Osteoblast (primary cell): ENCODE data around the gene CFAP58. TPM values are rescaled to one million over a fixed set of nuclear protein-coding genes. Genes with fewer than 3 reads are reported as not detected.

Source experiments
- DNase-seq: peaks from one replicate; pipeline ENCODE4 v3.0.0; 2011; ENCODE audit warnings: low spot score, mixed read lengths; ENCODE audit not compliant: insufficient read length; ENCODE audit errors: missing footprints
- H2AFZ ChIP-seq: 2 replicates; pipeline ENCODE4 v1.6.0; 2011; ENCODE audit warnings: mild to moderate bottlenecking, low read length
- H3K27ac ChIP-seq: 2 replicates; pipeline ENCODE4 v1.5.1; 2011; ENCODE audit warnings: mild to moderate bottlenecking, low read depth, low read length, moderate library complexity
- H3K27me3 ChIP-seq: 2 replicates; pipeline ENCODE4 v1.6.0; 2012; ENCODE audit warnings: mild to moderate bottlenecking, control low read depth, inconsistent platforms, low read length, moderate library complexity; ENCODE audit not compliant: insufficient read depth
- H3K36me3 ChIP-seq: 2 replicates; pipeline ENCODE4 v1.5.1; 2011; ENCODE audit warnings: mild to moderate bottlenecking, low read length, control low read depth, moderate library complexity; ENCODE audit not compliant: insufficient read depth
- H3K4me1 ChIP-seq: 2 replicates; pipeline ENCODE4 v1.5.1; 2011; ENCODE audit warnings: mild to moderate bottlenecking, low read length, control low read depth, moderate library complexity; ENCODE audit not compliant: insufficient read depth
- H3K4me2 ChIP-seq: 2 replicates; pipeline ENCODE4 v1.6.0; 2011; ENCODE audit warnings: mild to moderate bottlenecking, low read length; ENCODE audit not compliant: insufficient read depth
- H3K4me3 ChIP-seq: fragments of 200-600 bp; sonication (generic); 3 replicates; pipeline ENCODE4 v1.5.1; 2012; ENCODE audit warnings: mild to moderate bottlenecking, low read length, inconsistent platforms; ENCODE audit not compliant: insufficient read depth
- H3K79me2 ChIP-seq: 2 replicates; pipeline ENCODE4 v1.6.0; 2012; ENCODE audit warnings: mild to moderate bottlenecking, low read length, control low read depth, inconsistent platforms; ENCODE audit not compliant: insufficient read depth
- H3K9me3 ChIP-seq: 2 replicates; pipeline ENCODE4 v1.5.1; 2011; ENCODE audit warnings: low read depth, low read length, control low read depth
- H4K20me1 ChIP-seq: 2 replicates; pipeline ENCODE4 v1.6.0; 2012; ENCODE audit warnings: mild to moderate bottlenecking, low read length, control low read depth; ENCODE audit not compliant: insufficient read depth
- CTCF ChIP-seq: IDR thresholded peaks from 2 replicates; pipeline ENCODE4 v1.5.1; 2011; ENCODE audit warnings: mild to moderate bottlenecking, low read depth, low read length, moderate library complexity; ENCODE audit errors: extremely low read depth
- total RNA-seq: library from RNA; depleted of rRNA; stranded (reverse); fragments of >200 nt; gene quantifications from 2 replicates; pipeline ENCODE4 v1.2.3, GENCODE V29; 2012

The CFAP58 gene
- total RNA-seq, 1 donor, result 0.36 TPM

GRCh38 chr10:104403636-104404035 lies 50.0 kb downstream of the CFAP58 start:
- TF ChIP-seq CTCF, result no peak
- H3K4me3 ChIP-seq, result no peak overlapping the region
- H3K9me3 ChIP-seq, result no peaks in the 10 kb centered on the region
- H4K20me1 ChIP-seq, result no peaks in the 10 kb centered on the region
- no peaks in the 10 kb centered on the region for H3K79me2 ChIP-seq
- H3K27me3 ChIP-seq, result no peaks in the 10 kb centered on the region
- no peak for DNase-seq
- no peaks in the 10 kb centered on the region for H3K4me1 ChIP-seq
- H2AFZ ChIP-seq, result no peak overlapping the region
- H3K36me3 ChIP-seq, result no peaks in the 10 kb centered on the region
- H3K27ac ChIP-seq, result no peak overlapping the region
- H3K4me2 ChIP-seq, result no peak overlapping the region

GRCh38 chr10:104406715-104407650 lies 53.4 kb downstream of the CFAP58 start:
- H2AFZ ChIP-seq, result no peak overlapping the region
- H4K20me1 ChIP-seq, result no peaks in the 10 kb centered on the region
- no peaks in the 10 kb centered on the region for H3K9me3 ChIP-seq
- no peak overlapping the region for H3K27ac ChIP-seq
- no peaks in the 10 kb centered on the region for H3K27me3 ChIP-seq
- peak; percentile 78 for TF ChIP-seq CTCF
- no peak for DNase-seq
- no peak overlapping the region for H3K4me2 ChIP-seq
- H3K4me3 ChIP-seq, result no peak overlapping the region
- H3K36me3 ChIP-seq, result no peaks in the 10 kb centered on the region
- no peaks in the 10 kb centered on the region for H3K79me2 ChIP-seq
- no peaks in the 10 kb centered on the region for H3K4me1 ChIP-seq

GRCh38 chr10:104413528-104413927 lies 59.9 kb downstream of the CFAP58 start:
- no peaks in the 10 kb centered on the region for H3K4me1 ChIP-seq
- H2AFZ ChIP-seq, result no peak overlapping the region
- H3K9me3 ChIP-seq, result no peaks in the 10 kb centered on the region
- H3K4me3 ChIP-seq, result no peak overlapping the region
- no peaks in the 10 kb centered on the region for H3K79me2 ChIP-seq
- H3K4me2 ChIP-seq, result no peak overlapping the region
- H4K20me1 ChIP-seq, result no peaks in the 10 kb centered on the region
- no peak for TF ChIP-seq CTCF
- no peak overlapping the region for H3K27ac ChIP-seq
- no peaks in the 10 kb centered on the region for H3K27me3 ChIP-seq
- no peaks in the 10 kb centered on the region for H3K36me3 ChIP-seq
- no peak for DNase-seq

- Histone ChIP-seq H3K27me3 (no peaks in the 10 kb centered on the region), H4K20me1 (no peaks in the 10 kb centered on the region), H3K9me3 (no peaks in the 10 kb centered on the region), H3K79me2 (no peaks in the 10 kb centered on the region), H3K27ac (no peak overlapping the region), H3K4me3 (no peak overlapping the region), H3K36me3 (no peaks in the 10 kb centered on the region), H3K4me1 (no peaks in the 10 kb centered on the region), H3K4me2 (no peak overlapping the region), H2AFZ (no peak overlapping the region)
- TF ChIP-seq CTCF, result no peak
- DNase-seq, result no peak
Measured at GRCh38 chr10:104415526-104416165, 62.0 kb downstream of the CFAP58 start.
